CD14-positive monocyte (primary cell): ENCODE measurements around the gene MT3. TPM values are rescaled to one million over a fixed set of nuclear protein-coding genes. Genes with fewer than 3 reads are reported as not detected.

ENCODE experiments used
- DNase-seq, 3 donors: peaks; one replicate each; pipeline ENCODE4 v3.0.0-alpha.2; 2011 to 2022
- H2AFZ ChIP-seq: 2 replicates; pipeline ENCODE4 v1.6.0; 2012; ENCODE audit warnings: mild to moderate bottlenecking, low read depth, low read length, inconsistent platforms; ENCODE audit not compliant: insufficient read depth, poor library complexity, severe bottlenecking
- H3K27ac ChIP-seq, 2 donors: 1 replicate in 1 of 2; 2 replicates in 1 of 2; pipeline ENCODE4 v1.5.1; 2012 to 2013; ENCODE audit warnings: low read length in 2 of 2, control low read depth in 1 of 2, inconsistent platforms in 1 of 2, low read depth in 1 of 2, mild to moderate bottlenecking in 1 of 2
- H3K27me3 ChIP-seq, 2 donors: one replicate each; pipeline versions ENCODE4 v1.6.0 to v1.6.1; 2011 to 2013; ENCODE audit warnings: low read length in 2 of 2; ENCODE audit not compliant: control insufficient read depth in 2 of 2, insufficient read depth in 2 of 2
- H3K36me3 ChIP-seq, 2 donors: replicated peaks in 1 of 2; 1 replicate in 1 of 2; 2 replicates in 1 of 2; pipeline versions ENCODE4 v1.5.1 to v1.6.1; 2012 to 2013; ENCODE audit warnings: low read length in 2 of 2, control low read depth in 1 of 2, inconsistent platforms in 1 of 2, mild to moderate bottlenecking in 1 of 2; ENCODE audit not compliant: insufficient read depth in 2 of 2, control insufficient read depth in 1 of 2
- H3K4me1 ChIP-seq, 2 donors: 1 replicate in 1 of 2; 2 replicates in 1 of 2; pipeline versions ENCODE4 v1.5.1 to v1.6.1; 2012 to 2013; ENCODE audit warnings: low read length in 2 of 2, control low read depth in 1 of 2, inconsistent platforms in 1 of 2, mild to moderate bottlenecking in 1 of 2, moderate library complexity in 1 of 2; ENCODE audit not compliant: insufficient read depth in 2 of 2, control insufficient read depth in 1 of 2
- H3K4me2 ChIP-seq: replicated peaks from 2 replicates; pipeline ENCODE3; 2012; ENCODE audit warnings: low read length, moderate library complexity, mild to moderate bottlenecking; ENCODE audit not compliant: poor library complexity, severe bottlenecking; ENCODE audit errors: extremely low read depth
- H3K4me3 ChIP-seq, 3 experiments: fragments of 200-600 bp in 1 of 3; sonication (generic) in 1 of 3; replicated peaks in 1 of 3; 1 replicate in 2 of 3; 2 replicates in 1 of 3; pipeline ENCODE4 v1.5.1; 2011 to 2013; ENCODE audit warnings: low read length in 3 of 3, mild to moderate bottlenecking in 3 of 3, control low read depth in 2 of 3, low read depth in 2 of 3, inconsistent platforms in 1 of 3, moderate library complexity in 1 of 3
- H3K79me2 ChIP-seq: 2 replicates; pipeline ENCODE4 v1.6.0; 2012; ENCODE audit warnings: mild to moderate bottlenecking, control low read depth, inconsistent platforms, low read length, moderate library complexity; ENCODE audit not compliant: insufficient read depth
- H3K9ac ChIP-seq: 2 replicates; pipeline ENCODE4 v1.6.0; 2017; ENCODE audit warnings: low read length, mild to moderate bottlenecking; ENCODE audit not compliant: insufficient read depth, poor library complexity, severe bottlenecking
- H3K9me3 ChIP-seq, 2 donors: replicated peaks in 1 of 2; 1 replicate in 1 of 2; 2 replicates in 1 of 2; pipeline versions ENCODE4 v1.5.1 to v1.6.1; 2012 to 2013; ENCODE audit warnings: low read length in 2 of 2, control low read depth in 1 of 2; ENCODE audit not compliant: control insufficient read depth in 1 of 2, insufficient read depth in 1 of 2
- H4K20me1 ChIP-seq: 2 replicates; pipeline ENCODE4 v1.6.0; 2012; ENCODE audit warnings: mild to moderate bottlenecking, low read length, control low read depth, moderate library complexity; ENCODE audit not compliant: insufficient read depth
- H3K27ac Mint-ChIP-seq, 7 donors: one replicate each; pipeline ENCODE4 v1.8.0; 2020; ENCODE audit warnings: mild to moderate bottlenecking in 7 of 7, mixed read lengths in 7 of 7, moderate library complexity in 6 of 7, inconsistent platforms in 2 of 7
- H3K27me3 Mint-ChIP-seq, 3 donors: one replicate each; pipeline ENCODE4 v1.8.0; 2021 to 2022; ENCODE audit warnings: low read depth in 3 of 3, mild to moderate bottlenecking in 3 of 3, mixed read lengths in 3 of 3, moderate library complexity in 3 of 3, inconsistent platforms in 1 of 3
- H3K36me3 Mint-ChIP-seq, 2 donors: one replicate each; pipeline ENCODE4 v1.8.0; 2020; ENCODE audit warnings: mixed read lengths in 2 of 2, inconsistent platforms in 1 of 2, mild to moderate bottlenecking in 1 of 2
- H3K4me1 Mint-ChIP-seq: one replicate; pipeline ENCODE4 v1.8.0; 2020; ENCODE audit warnings: mild to moderate bottlenecking, mixed read lengths
- H3K4me3 Mint-ChIP-seq, 2 donors: one replicate each; pipeline ENCODE4 v1.8.0; 2020; ENCODE audit warnings: mild to moderate bottlenecking in 2 of 2, mixed read lengths in 2 of 2, moderate library complexity in 1 of 2
- H3K9me3 Mint-ChIP-seq, 7 donors: one replicate each; pipeline ENCODE4 v1.8.0; 2020 to 2022; ENCODE audit warnings: mixed read lengths in 7 of 7, mild to moderate bottlenecking in 6 of 7, moderate library complexity in 6 of 7, inconsistent platforms in 2 of 7
- CTCF ChIP-seq: fragments of 200-600 bp; IDR thresholded peaks from one replicate; pipeline ENCODE4 v1.8.0; 2022; ENCODE audit warnings: antibody characterized with exemption, mild to moderate bottlenecking
- WGBS: methylation state at CpG from one replicate; pipeline ENCODE4 v1.1.5; 2013; ENCODE audit warnings: missing lambda C conversion rate; ENCODE audit not compliant: insufficient coverage; 5-methylcytosine and 5-hydroxymethylcytosine counted together
- intact Hi-C, 2 donors: fragments of 100-400 bp; cut with micrococcal nuclease; formaldehyde crosslinking; loops; one replicate each; pipeline versions ENCODE4 v1.15.0 to v1.15.1; 2023
- polyA plus RNA-seq, 3 donors: library from polyadenylated mRNA; depleted of rRNA in 1 of 3; unstranded in 2 of 3; stranded (reverse) in 1 of 3; fragments of 300-500 nt in 2 of 3; fragments of >200 nt in 1 of 3; fragmentation: Illumina TruSeq in 2 of 3; gene quantifications; 1 replicate in 2 of 3; 2 replicates in 1 of 3; pipeline ENCODE4 v1.2.3, GENCODE V29; 2012 to 2021

Gene MT3
- polyA plus RNA-seq, 3 donors: not detected

GRCh38 chr16:56549744-56550385 is 39.5 kb upstream of the MT3 start:
- DNase-seq: no peak
- intact Hi-C loops: no loop called here
- peaks cover 8% of the 10 kb centered on the region for H3K4me1 Mint-ChIP-seq
- no peaks in the 10 kb centered on the region for H3K36me3 Mint-ChIP-seq
- 98% methylated on average over 4 of the region's 5 CpGs for WGBS
- Histone ChIP-seq H4K20me1 (no peaks in the 10 kb centered on the region), H3K9ac (no peak overlapping the region), H3K27me3 (no peaks in the 10 kb centered on the region), H3K4me2 (no peak overlapping the region), H2AFZ (no peak overlapping the region), H3K4me3 (no peak overlapping the region), H3K36me3 (no peaks in the 10 kb centered on the region), H3K79me2 (no peaks in the 10 kb centered on the region), H3K4me1 (peaks cover 0 to 2% of the 10 kb centered on the region in 2 donors), H3K27ac (no peak overlapping the region), H3K9me3 (no peaks in the 10 kb centered on the region)
- TF ChIP-seq CTCF: no peak
- H3K9me3 Mint-ChIP-seq: peaks cover 0 to 2% (median 0%) of the 10 kb centered on the region in 7 donors
- peak overlapping the region in 1 of 2 donors; percentile 16 for H3K4me3 Mint-ChIP-seq
- no peak overlapping the region for H3K27ac Mint-ChIP-seq
- H3K27me3 Mint-ChIP-seq: peaks cover 4 to 10% (median 6%) of the 10 kb centered on the region in 3 donors

GRCh38 chr16:56551796-56552738 is 37.3 kb upstream of the MT3 start:
- Histone ChIP-seq H3K36me3 (no peaks in the 10 kb centered on the region), H3K4me3 (no peak overlapping the region), H3K27me3 (no peaks in the 10 kb centered on the region), H3K4me1 (peaks cover 0 to 2% of the 10 kb centered on the region in 2 donors), H4K20me1 (no peaks in the 10 kb centered on the region), H3K4me2 (no peak overlapping the region), H3K79me2 (no peaks in the 10 kb centered on the region), H3K27ac (no peak overlapping the region), H3K9me3 (no peaks in the 10 kb centered on the region), H2AFZ (no peak overlapping the region), H3K9ac (no peak overlapping the region)
- no peak overlapping the region for H3K4me3 Mint-ChIP-seq
- WGBS: 40% methylated on average over 4 of the region's 11 CpGs
- no peak for DNase-seq
- peaks cover 2 to 11% (median 4%) of the 10 kb centered on the region in 3 donors for H3K27me3 Mint-ChIP-seq
- peaks cover 8% of the 10 kb centered on the region for H3K4me1 Mint-ChIP-seq
- TF ChIP-seq CTCF: no peak
- H3K27ac Mint-ChIP-seq: no peak overlapping the region
- intact Hi-C loops: no loop called here
- H3K9me3 Mint-ChIP-seq: peaks cover 0 to 2% (median 0%) of the 10 kb centered on the region in 7 donors
- H3K36me3 Mint-ChIP-seq: no peaks in the 10 kb centered on the region
